DMS53 (cell line): Measurements from ENCODE around the gene ANKLE2.
"Not testable (repeated sequence)": the region's sequence is repeated elsewhere in the genome, so short reads cannot be mapped to it uniquely, and the experiment has no call there.

Source experiments
- DNase-seq: peaks from one replicate; lab custom pipeline; 2025; lab: John Stamatoyannopoulos, UW

Gene ANKLE2

GRCh38 chr12:132719141-132719953 is 42.3 kb downstream of the ANKLE2 start:
- no peak for DNase-seq

- DNase-seq: no peak
These were observed 43.0 kb downstream of the ANKLE2 start for GRCh38 chr12:132718644-132719043.

- peak; percentile 35 for DNase-seq
These were observed 43.9 kb downstream of the ANKLE2 start for GRCh38 chr12:132717531-132718387.

- DNase-seq: no peak
These were observed 44.6 kb downstream of the ANKLE2 start for GRCh38 chr12:132717011-132717410.

- no peak for DNase-seq
These were observed 45.3 kb downstream of the ANKLE2 start for GRCh38 chr12:132716356-132716755.

GRCh38 chr12:132715874-132716273 is 45.8 kb downstream of the ANKLE2 start:
- no peak for DNase-seq

- no peak for DNase-seq
These were observed 48.5 kb downstream of the ANKLE2 start for GRCh38 chr12:132713123-132713522.

- peak; percentile 64 for DNase-seq
These were observed 50.4 kb downstream of the ANKLE2 start for GRCh38 chr12:132711080-132711843.

GRCh38 chr12:132710405-132711079 is 51.1 kb downstream of the ANKLE2 start, which contains the start of gene PGAM5:
TSS of gene PGAM5 (plus strand) at chr12:132710842. CDS start at chr12:132710877, 35 bp downstream.
- DNase-seq: peak; percentile 98

GRCh38 chr12:132710043-132710404 is 51.6 kb downstream of the ANKLE2 start:
- DNase-seq: peak; percentile 70

- DNase-seq: no peak
These were observed 53.5 kb downstream of the ANKLE2 start for GRCh38 chr12:132708150-132708549.

- DNase-seq: no peak
These were observed 54.4 kb downstream of the ANKLE2 start for GRCh38 chr12:132707241-132707640.

GRCh38 chr12:132703641-132704040 is 58.0 kb downstream of the ANKLE2 start:
- DNase-seq: no peak

- no peak for DNase-seq
These were observed 59.0 kb downstream of the ANKLE2 start for GRCh38 chr12:132702640-132703039.

GRCh38 chr12:132700212-132700822 is 61.3 kb downstream of the ANKLE2 start:
- peak; percentile 60 for DNase-seq

GRCh38 chr12:132698341-132698740 is 63.3 kb downstream of the ANKLE2 start:
- no peak for DNase-seq

- DNase-seq: no peak
These were observed 66.2 kb downstream of the ANKLE2 start for GRCh38 chr12:132695431-132695830.

GRCh38 chr12:132694888-132695287 is 66.7 kb downstream of the ANKLE2 start:
- not testable (repeated sequence) for DNase-seq

- DNase-seq: not testable (repeated sequence)
These were observed 69.6 kb downstream of the ANKLE2 start for GRCh38 chr12:132692030-132692429.

- DNase-seq: no peak
These were observed 71.5 kb downstream of the ANKLE2 start for GRCh38 chr12:132690112-132690511.

- DNase-seq: peak; percentile 32
These were observed 72.4 kb downstream of the ANKLE2 start for GRCh38 chr12:132689227-132689626.
